BE2C (cell line): ENCODE results near the gene IKZF1.

Experiments
- DNase-seq: peaks from one replicate; pipeline ENCODE4 v3.0.0-alpha.2; 2020
- H3K27me3 ChIP-seq: fragments of 250-450 bp; sonication (Bioruptor Pico); 2 replicates; pipeline ENCODE4 v1.5.1; 2020; ENCODE audit warnings: mild to moderate bottlenecking
- H3K36me3 ChIP-seq: fragments of 250-450 bp; sonication (Bioruptor Pico); 2 replicates; pipeline ENCODE4 v1.5.1; 2020; ENCODE audit warnings: mild to moderate bottlenecking
- H3K4me1 ChIP-seq: fragments of 250-450 bp; sonication (Bioruptor Pico); 2 replicates; pipeline ENCODE4 v1.5.1; 2020
- H3K4me3 ChIP-seq: 2 replicates; pipeline ENCODE4 v1.5.1; 2011; ENCODE audit warnings: low read depth, low read length
- H3K9me3 ChIP-seq: fragments of 250-450 bp; sonication (Bioruptor Pico); 2 replicates; pipeline ENCODE4 v1.5.1; 2020
- CTCF ChIP-seq: IDR thresholded peaks from 2 replicates; pipeline ENCODE4 v1.5.1; 2012; ENCODE audit warnings: mild to moderate bottlenecking, low read depth, low read length

IKZF1 gene

GRCh38 chr7:50314836-50315592, 10.5 kb downstream of the IKZF1 start:
- DNase-seq: no peak
- Histone ChIP-seq H3K36me3 (no peaks in the 10 kb centered on the region), H3K4me1 (no peaks in the 10 kb centered on the region), H3K9me3 (no peaks in the 10 kb centered on the region), H3K4me3 (no peak overlapping the region), H3K27me3 (peaks cover 41% of the 10 kb centered on the region)
- no peak for TF ChIP-seq CTCF

- TF ChIP-seq CTCF: no peak
- Histone ChIP-seq H3K36me3 (no peaks in the 10 kb centered on the region), H3K4me1 (no peaks in the 10 kb centered on the region), H3K27me3 (peaks cover 41% of the 10 kb centered on the region), H3K4me3 (no peak overlapping the region), H3K9me3 (no peaks in the 10 kb centered on the region)
- DNase-seq: no peak
Observed at GRCh38 chr7:50315739-50316671, 11.5 kb downstream of the IKZF1 start.

GRCh38 chr7:50317221-50317678, 12.7 kb downstream of the IKZF1 start:
- DNase-seq: no peak
- Histone ChIP-seq H3K4me1 (no peaks in the 10 kb centered on the region), H3K4me3 (no peak overlapping the region), H3K9me3 (no peaks in the 10 kb centered on the region), H3K27me3 (peaks cover 49% of the 10 kb centered on the region), H3K36me3 (no peaks in the 10 kb centered on the region)
- TF ChIP-seq CTCF: no peak

GRCh38 chr7:50317697-50318669, 13.5 kb downstream of the IKZF1 start:
- DNase-seq: no peak
- Histone ChIP-seq H3K27me3 (peaks cover 56% of the 10 kb centered on the region), H3K9me3 (no peaks in the 10 kb centered on the region), H3K4me1 (no peaks in the 10 kb centered on the region), H3K4me3 (no peak overlapping the region), H3K36me3 (no peaks in the 10 kb centered on the region)
- TF ChIP-seq CTCF: no peak

GRCh38 chr7:50321487-50322067, 17.1 kb downstream of the IKZF1 start:
- H3K4me1 ChIP-seq: no peaks in the 10 kb centered on the region
- no peak overlapping the region for H3K4me3 ChIP-seq
- H3K27me3 ChIP-seq: peaks cover 69% of the 10 kb centered on the region
- TF ChIP-seq CTCF: no peak
- DNase-seq: no peak
- H3K9me3 ChIP-seq: no peaks in the 10 kb centered on the region
- no peaks in the 10 kb centered on the region for H3K36me3 ChIP-seq
